NT2/D1 (cell line): Measurements from ENCODE around the gene MATN1.

Experiments used
- DNase-seq: peaks from one replicate; pipeline ENCODE4 v3.0.0-alpha.2; 2011; ENCODE audit warnings: low read depth, low spot score
- H3K27me3 ChIP-seq: 2 replicates; pipeline ENCODE4 v1.6.0; 2011; ENCODE audit warnings: mild to moderate bottlenecking; ENCODE audit not compliant: insufficient read length, insufficient read depth
- H3K36me3 ChIP-seq: 2 replicates; pipeline ENCODE4 v1.6.1; 2011; ENCODE audit warnings: mild to moderate bottlenecking, low read length, mixed read lengths; ENCODE audit not compliant: insufficient read depth, insufficient read length
- H3K4me1 ChIP-seq: 2 replicates; pipeline ENCODE4 v1.5.1; 2011; ENCODE audit not compliant: insufficient read depth, insufficient read length
- H3K4me3 ChIP-seq: 2 replicates; pipeline ENCODE4 v1.5.1; 2011; ENCODE audit warnings: low read depth; ENCODE audit not compliant: insufficient read length
- H3K9ac ChIP-seq: 2 replicates; pipeline ENCODE4 v1.6.0; 2011; ENCODE audit warnings: low read depth; ENCODE audit not compliant: insufficient read length
- H3K9me3 ChIP-seq: 2 replicates; pipeline ENCODE4 v1.5.1; 2011; ENCODE audit warnings: mild to moderate bottlenecking, low read length; ENCODE audit not compliant: insufficient read depth
- SUZ12 ChIP-seq: IDR thresholded peaks from 2 replicates; pipeline ENCODE4 v1.6.1; 2011; ENCODE audit not compliant: insufficient read length, insufficient read depth; ENCODE audit errors: extremely low read depth
- YY1 ChIP-seq: IDR thresholded peaks from 2 replicates; pipeline ENCODE4 v1.6.1; 2011; ENCODE audit not compliant: insufficient read length, insufficient read depth
- ZNF274 ChIP-seq: IDR thresholded peaks from 2 replicates; pipeline ENCODE4 v1.6.1; 2011; ENCODE audit warnings: mild to moderate bottlenecking, low read depth, low read length

The MATN1 gene

GRCh38 chr1:30733493-30733892 is 10.1 kb upstream of the MATN1 start:
- no peaks in the 10 kb centered on the region for H3K9me3 ChIP-seq
- H3K36me3 ChIP-seq = no peaks in the 10 kb centered on the region
- no peak for DNase-seq
- H3K4me1 ChIP-seq = peaks cover 13% of the 10 kb centered on the region
- H3K9ac ChIP-seq = no peak overlapping the region
- no peak overlapping the region for H3K4me3 ChIP-seq
- no peaks in the 10 kb centered on the region for H3K27me3 ChIP-seq
- TF ChIP-seq ZNF274 (no peak), SUZ12 (no peak), YY1 (no peak)

GRCh38 chr1:30732277-30732996 is 9.1 kb upstream of the MATN1 start:
- Histone ChIP-seq H3K4me1 (peaks cover 21% of the 10 kb centered on the region), H3K9ac (no peak overlapping the region), H3K9me3 (no peaks in the 10 kb centered on the region), H3K36me3 (no peaks in the 10 kb centered on the region), H3K27me3 (no peaks in the 10 kb centered on the region), H3K4me3 (no peak overlapping the region)
- no peak for TF ChIP-seq ZNF274
- TF ChIP-seq YY1 = no peak
- TF ChIP-seq SUZ12 = no peak
- no peak for DNase-seq

- H3K36me3 ChIP-seq = no peaks in the 10 kb centered on the region
- no peak overlapping the region for H3K9ac ChIP-seq
- no peaks in the 10 kb centered on the region for H3K27me3 ChIP-seq
- peaks cover 23% of the 10 kb centered on the region for H3K4me1 ChIP-seq
- no peak for DNase-seq
- TF ChIP-seq SUZ12 (no peak), ZNF274 (no peak), YY1 (no peak)
- H3K9me3 ChIP-seq = no peaks in the 10 kb centered on the region
- H3K4me3 ChIP-seq = no peak overlapping the region
Observed at GRCh38 chr1:30731806-30732276, 8.5 kb upstream of the MATN1 start.

- H3K4me3 ChIP-seq = no peak overlapping the region
- H3K36me3 ChIP-seq = no peaks in the 10 kb centered on the region
- peaks cover 25% of the 10 kb centered on the region for H3K4me1 ChIP-seq
- no peak for TF ChIP-seq SUZ12
- no peak for TF ChIP-seq YY1
- TF ChIP-seq ZNF274 = no peak
- no peaks in the 10 kb centered on the region for H3K27me3 ChIP-seq
- no peak overlapping the region for H3K9ac ChIP-seq
- no peak for DNase-seq
- no peaks in the 10 kb centered on the region for H3K9me3 ChIP-seq
Observed at GRCh38 chr1:30731109-30731805, 7.9 kb upstream of the MATN1 start.

GRCh38 chr1:30730346-30731108 is 7.1 kb upstream of the MATN1 start:
- no peaks in the 10 kb centered on the region for H3K27me3 ChIP-seq
- no peaks in the 10 kb centered on the region for H3K36me3 ChIP-seq
- H3K4me3 ChIP-seq = no peak overlapping the region
- no peaks in the 10 kb centered on the region for H3K9me3 ChIP-seq
- H3K9ac ChIP-seq = no peak overlapping the region
- no peak for DNase-seq
- H3K4me1 ChIP-seq = peaks cover 26% of the 10 kb centered on the region
- TF ChIP-seq ZNF274 (no peak), YY1 (no peak), SUZ12 (no peak)

- Histone ChIP-seq H3K4me3 (no peak overlapping the region), H3K9me3 (no peaks in the 10 kb centered on the region), H3K36me3 (no peaks in the 10 kb centered on the region), H3K4me1 (peaks cover 26% of the 10 kb centered on the region), H3K9ac (no peak overlapping the region), H3K27me3 (no peaks in the 10 kb centered on the region)
- TF ChIP-seq YY1 (no peak), SUZ12 (no peak), ZNF274 (no peak)
- DNase-seq = no peak
Observed at GRCh38 chr1:30729901-30730300, 6.5 kb upstream of the MATN1 start.
